Activated CD4-positive, alpha-beta T cell treated with anti-CD3 and anti-CD28 coated beads, Interleukin-2, amount 50 U/mL, for 16 hours (primary cell): Measurements from ENCODE around the gene WRNIP1.

Experiments
- DNase-seq: peaks from one replicate; pipeline ENCODE4 v3.0.0-alpha.2; 2020

Gene WRNIP1

DNA sequence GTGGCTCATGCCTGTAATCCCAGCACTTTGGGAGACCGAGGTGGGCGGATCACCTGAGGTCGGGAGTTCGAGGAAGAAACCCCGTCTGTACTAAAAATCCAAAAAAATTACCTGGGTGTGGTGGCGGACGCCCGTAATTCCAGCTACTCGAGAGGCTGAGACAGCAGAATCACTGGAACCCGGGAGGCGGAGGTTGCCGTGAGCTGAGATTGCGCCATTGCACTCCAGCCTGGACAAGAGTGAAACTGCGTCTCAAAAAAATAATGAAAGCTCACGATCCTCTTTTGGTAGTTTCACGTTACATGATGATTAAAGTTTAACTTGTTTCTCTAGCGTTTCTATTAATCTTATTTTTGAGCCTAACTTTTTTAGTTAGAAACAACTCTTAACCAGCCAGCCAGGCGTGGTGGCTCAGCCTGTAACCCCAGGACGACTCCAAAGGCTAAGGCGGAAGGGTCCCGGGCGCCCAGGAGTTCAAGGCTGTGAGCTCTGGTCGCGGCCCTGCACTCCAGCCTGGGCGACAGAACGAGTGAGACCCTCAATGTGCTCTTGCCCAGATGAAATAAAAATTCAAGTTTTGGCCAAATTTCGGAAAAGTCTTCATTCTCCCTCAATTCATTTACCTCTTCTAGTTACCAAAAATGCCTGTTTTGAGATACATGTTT lies 1.2 kb upstream of the WRNIP1 start:
- DNase-seq: no peak

DNA sequence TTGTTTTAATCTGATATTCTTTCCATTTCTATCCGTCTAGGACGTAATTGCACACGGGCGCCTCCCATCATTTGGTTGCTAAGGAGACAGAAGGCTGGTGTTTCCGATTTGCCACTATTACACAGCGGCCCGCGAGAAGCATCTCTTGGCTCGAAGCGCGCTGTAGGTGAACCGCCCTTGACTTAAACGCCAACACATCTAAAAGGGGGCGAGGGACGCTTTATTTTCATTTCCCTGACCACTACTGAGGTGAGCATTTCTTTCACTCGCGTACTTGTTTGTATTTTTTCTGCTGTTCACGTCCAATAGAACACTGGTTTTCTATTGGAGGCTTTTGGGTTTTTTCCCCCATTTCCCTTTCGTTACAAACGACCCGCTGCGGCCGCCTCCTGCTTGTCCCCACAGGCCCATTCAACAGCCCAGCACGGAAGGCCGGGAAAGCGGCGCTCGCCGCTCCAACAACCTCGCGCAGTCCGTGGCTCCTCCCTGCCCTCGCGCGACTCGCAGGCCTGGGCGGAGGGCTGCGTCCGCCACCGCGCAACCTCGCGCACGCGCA lies 505 bp upstream of the WRNIP1 start:
- DNase-seq: peak; percentile 65

DNA sequence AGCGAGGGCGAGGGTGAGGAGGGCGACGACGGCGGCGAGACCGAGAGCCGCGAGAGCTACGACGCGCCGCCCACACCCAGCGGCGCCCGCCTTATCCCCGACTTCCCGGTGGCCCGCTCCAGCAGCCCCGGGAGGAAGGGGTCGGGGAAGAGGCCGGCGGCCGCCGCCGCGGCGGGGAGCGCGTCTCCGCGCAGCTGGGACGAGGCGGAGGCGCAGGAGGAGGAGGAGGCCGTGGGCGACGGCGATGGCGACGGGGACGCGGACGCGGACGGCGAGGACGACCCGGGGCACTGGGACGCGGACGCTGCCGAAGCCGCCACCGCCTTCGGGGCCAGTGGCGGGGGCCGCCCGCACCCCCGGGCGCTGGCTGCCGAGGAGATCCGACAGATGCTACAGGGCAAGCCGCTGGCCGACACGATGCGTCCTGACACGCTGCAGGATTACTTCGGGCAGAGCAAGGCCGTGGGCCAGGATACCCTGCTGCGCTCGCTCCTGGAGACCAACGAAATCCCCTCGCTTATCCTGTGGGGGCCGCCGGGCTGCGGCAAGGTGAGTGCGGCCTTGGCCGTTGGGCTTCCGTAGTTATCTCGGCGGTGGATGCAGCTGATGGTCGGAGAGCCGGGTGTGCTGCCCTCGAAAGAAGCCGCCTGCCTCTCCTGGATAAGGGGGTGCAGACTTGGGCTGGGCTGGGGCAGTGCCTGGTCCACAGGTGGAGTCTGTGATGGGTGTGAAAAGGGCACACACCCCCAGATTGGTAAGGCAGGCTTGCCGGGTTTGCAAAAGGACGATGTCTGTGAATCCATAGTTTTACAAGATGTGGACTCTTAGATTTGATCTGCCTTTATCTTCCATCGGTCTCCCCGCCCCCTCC lies 938 bp downstream of the WRNIP1 start:
- DNase-seq: peak; percentile 33

DNA sequence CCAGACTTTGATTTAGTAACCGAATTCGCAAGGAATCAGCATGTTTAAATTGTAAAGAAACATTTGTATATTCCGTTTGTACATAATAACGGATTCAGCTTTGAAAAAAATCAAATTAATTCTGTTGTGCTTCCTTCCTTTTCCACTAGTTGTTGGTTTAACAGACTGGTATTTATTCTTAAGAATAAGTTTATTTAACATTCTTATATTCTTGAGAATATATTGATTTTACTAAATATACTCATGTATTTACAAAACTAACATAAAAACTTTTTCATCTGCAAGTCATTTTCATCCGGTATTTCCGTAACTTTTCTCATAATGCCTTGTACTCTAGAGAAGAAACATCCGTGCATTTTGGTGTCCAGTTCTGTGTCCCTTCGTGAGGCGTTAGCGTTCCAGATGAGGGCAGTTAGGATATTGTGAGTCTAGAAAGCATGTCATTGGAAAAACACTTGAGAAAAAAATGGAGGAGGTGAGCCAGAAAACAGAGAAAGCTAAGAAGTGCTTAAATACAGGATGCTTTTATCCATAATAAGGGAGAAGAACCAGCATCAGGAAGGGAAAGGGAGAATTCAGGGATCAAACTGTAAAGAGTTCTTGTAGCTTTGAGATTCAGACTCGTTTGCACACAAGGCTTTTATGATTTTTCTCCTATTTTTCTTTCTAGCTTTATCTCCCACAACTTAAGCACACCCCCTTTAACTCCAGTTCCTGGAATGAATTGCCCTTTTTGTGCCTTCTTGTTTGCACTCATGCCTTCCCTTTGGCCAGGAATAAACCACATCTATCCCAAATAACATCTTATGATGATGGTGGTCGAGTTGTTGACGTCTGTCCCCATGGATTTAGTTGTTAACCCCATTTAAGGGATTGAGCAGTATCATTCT lies 1.8 kb downstream of the WRNIP1 start:
- DNase-seq: no peak

DNA sequence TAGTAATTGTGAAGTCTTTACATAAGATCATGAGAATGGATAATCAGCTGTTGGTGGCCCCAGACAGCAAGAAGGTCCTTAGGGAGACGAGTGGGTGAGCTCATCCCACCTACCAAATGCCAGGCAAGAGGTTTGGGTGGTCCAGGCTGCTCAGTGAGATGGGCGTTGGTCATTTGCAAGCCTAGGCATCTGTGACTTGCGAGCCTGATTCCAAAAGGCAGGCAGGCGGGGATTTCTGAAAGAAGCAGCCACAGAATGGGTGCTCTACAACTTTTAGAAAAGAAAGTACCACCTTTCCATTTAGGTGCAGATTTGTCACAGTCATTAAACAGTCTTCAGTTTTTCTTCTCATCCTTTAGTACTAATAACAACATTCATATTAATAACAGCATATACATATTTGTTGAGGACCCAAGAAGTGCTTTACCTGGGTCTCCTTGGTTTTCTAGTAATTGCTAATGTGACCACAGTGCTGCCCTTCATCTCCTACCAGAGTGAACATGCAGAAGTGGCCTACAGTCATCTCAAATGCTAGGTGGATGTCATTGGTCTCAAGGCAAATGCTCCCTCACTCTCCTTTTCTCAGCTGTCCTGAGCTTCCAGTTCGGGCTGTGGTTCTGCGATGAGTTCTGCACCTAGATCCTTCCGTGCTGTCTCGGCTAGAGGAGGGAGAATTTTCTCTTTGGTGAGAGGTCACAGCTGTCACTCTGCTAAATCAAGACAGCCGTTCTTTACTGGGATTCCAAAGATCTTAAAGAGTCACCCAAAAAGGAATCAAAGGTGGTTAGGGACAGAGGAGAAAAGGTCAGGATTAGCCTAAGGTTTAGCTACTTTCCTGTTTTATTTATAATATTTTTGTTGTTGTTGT lies 2.7 kb downstream of the WRNIP1 start:
- peak; percentile 31 for DNase-seq

DNA sequence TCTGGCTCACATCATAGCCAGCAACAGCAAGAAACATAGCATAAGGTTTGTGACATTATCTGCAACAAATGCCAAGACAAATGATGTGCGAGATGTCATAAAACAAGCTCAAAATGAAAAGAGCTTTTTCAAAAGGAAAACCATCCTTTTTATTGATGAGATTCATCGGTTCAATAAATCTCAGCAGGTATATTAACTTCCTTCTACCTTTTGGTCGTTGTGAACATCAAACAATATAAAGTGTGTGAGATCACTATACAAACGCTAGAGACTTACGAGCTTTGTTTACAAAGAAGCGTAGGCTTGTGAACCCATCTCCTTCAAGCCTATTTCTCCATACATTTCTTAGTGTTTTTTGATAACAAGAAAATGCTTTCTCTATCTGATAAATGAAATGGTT lies 3.5 kb downstream of the WRNIP1 start:
- no peak for DNase-seq

DNA sequence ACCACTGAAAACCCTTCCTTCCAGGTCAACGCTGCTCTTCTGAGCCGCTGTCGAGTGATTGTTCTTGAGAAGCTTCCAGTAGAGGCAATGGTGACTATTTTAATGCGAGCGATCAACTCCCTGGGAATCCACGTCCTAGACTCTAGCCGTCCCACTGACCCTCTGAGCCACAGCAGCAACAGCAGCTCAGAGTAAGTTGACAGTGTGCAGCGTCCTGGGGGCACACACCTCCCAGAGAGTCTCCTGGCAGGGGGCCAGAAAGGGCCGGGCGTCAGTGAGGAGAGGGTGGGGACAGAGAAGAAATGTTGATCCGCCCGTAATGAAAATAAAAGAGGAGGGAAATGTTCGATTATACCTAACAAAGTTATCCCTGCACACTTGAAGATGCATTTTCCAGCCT lies 5.0 kb downstream of the WRNIP1 start:
- DNase-seq: no peak

DNA sequence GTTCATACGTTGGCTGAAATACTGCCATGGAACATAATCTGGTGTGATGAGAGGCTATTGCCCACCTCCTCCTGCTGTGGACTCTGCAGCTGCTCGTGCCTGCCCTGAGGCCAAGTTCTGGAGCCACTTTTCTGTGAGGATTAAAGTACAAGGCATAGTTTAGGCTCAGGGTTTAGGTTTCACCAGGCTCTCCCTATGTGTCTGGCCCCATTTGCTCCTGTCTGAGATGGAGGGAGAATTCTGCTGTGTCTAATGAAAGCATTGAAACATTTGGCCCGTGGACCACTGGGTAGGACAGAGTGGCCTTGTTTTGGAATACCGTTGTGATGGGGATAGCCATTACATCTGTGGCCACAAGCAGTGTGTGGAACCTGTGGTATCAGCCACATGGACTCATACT lies 5.9 kb downstream of the WRNIP1 start:
- DNase-seq: no peak

DNA sequence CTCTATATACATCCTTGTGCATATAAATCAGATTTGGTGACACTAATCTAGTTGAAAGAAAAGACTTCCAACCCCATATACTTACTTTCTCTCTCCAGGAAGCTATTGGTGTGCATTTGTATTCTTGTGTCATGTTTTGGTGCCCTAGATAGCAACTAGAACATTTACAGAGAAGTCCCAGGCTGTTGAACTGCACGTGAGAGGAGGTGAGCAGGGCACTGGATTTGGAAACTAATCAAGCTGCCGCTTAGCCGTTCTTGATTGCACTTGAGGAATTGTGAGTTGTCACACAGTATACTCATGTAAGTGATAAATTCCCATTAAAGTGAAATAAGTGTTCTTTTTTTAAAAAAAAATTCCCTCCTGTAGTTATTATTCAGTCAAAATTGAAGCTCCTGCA lies 7.6 kb downstream of the WRNIP1 start:
- no peak for DNase-seq

DNA sequence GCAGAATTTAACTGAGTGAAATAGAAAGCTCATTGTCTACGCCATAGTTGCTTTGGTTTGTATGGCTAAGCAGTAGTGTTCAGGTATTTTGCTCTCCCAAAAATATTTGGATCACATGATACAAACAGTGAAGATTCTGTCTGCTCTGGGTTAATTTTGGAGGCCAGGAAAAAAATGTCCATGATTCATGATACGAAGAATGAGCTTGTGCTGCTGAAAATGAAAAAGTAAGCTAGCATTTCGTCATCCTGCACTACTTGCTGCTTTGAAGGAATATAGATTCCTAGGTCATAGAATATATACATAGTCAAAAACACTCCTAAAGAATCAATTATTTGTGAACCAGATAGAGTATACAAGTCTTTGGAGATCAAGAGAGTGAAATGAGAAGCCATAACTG lies 8.3 kb downstream of the WRNIP1 start:
- DNase-seq: no peak

DNA sequence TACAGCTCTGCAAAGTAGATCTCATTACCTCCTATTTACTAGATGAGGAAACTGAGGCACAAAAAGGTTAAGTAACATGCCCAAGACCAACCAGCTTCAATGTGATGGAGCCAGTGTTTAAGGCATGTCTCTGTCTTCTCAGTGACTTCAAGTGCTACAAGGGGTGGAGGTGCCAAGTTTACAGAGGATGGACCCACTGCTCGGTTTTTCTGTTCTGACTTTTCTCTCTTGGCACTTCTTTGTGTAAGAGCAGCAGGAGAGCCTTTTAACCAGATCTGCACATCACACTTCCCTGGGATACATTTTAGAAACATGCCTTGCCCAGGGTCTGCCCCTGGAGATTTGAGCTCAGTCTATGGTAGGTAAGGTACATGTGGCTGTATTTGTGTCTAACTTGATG lies 9.8 kb downstream of the WRNIP1 start:
- DNase-seq: no peak

DNA sequence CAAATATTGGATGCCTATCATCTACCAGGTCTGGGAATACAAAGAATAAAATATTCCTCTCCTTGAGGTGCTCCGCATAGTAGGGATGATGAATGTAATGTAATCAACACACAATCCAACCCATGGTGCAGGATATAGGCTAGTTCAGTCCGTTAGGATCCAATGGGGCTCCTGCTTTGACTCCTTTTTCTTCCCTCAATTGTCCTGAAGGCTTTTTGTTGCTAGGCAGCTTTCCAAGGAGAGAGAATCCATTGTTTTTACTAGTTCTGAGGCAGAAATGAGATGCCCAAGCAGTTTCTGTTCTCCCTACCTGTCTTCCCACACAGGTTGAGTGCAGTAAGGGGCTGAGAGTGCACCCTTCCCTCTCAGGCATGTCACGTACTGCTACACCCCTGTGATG lies 12.1 kb downstream of the WRNIP1 start:
- DNase-seq: no peak

DNA sequence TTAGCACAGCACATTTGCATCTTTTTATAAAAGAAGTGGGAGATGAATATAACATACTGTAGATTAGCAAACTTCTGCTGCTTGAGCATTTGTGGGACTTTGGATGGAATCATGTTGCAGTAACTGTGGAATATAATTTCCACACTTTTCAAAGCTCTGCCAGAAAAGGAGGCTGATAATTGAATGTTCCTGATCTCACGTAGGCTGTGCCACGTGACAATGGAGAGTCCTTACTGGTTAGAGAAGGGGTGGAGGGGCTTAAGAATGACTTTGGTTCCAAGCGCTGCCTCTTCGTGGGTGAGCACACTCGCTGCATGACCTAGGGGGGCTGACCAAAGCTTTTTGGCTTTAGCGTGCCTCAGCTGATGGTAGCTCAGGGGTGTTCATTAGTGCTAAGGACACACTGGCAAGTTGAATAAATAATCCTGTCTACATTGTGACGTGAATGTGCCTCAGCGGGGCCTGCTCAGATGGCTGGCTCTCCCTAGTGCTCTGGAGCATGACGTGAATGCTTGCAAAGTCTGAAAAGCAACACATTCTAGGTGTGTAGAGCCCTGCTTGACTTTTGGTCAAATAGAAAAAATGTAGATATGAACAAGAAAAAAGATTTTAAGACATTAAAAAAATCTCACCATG lies 15.0 kb downstream of the WRNIP1 start:
- DNase-seq: no peak

DNA sequence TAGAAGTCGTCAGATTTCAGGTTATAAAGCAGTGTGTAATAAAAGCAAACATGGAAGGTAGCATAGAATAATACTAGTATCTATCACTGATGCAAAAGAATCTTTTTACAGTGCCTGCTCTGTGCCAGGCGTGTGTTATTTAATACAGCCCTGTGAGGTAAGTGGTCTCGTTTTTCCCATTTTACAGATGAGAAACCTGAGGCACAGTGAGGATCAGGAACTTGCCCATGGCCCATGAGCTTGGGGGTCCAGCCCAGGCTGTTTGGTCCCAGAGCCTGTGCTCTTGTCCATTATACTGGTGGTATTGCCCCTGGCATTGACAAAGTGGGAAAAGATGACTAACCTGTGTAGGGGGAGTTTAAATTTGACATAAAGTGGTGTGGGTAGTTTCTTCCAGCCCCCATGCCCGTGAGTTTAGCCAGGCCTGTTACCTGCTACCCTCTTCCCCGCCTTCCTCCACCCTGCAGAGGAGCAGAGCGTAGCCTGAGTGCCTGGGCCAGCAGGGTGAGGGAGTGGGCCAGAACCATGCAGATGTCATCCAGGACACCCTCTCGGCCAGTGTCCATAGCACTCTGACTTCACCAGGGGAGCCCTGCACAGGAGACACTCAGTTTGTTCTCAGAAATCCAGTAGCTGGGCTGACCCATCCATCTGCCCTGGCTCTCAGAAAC lies 16.6 kb downstream of the WRNIP1 start:
- no peak for DNase-seq

DNA sequence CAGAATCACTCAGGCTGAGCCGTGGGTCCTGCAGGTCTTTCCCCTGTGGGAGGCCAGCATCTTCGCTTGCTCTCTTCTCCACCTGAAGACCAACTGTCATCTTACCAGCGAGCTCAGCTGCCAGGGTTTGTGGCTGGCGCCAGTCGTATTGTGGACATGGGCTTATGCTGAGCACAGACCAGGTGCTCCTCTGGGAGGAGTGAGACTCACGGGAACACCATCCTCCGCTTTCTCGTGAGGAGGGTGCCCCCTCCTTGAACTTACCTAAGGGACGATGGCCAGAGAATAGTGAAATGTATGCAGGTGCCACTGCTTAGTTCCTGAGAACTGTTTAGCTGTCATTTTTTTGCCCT lies 17.1 kb downstream of the WRNIP1 start:
- DNase-seq: no peak

DNA sequence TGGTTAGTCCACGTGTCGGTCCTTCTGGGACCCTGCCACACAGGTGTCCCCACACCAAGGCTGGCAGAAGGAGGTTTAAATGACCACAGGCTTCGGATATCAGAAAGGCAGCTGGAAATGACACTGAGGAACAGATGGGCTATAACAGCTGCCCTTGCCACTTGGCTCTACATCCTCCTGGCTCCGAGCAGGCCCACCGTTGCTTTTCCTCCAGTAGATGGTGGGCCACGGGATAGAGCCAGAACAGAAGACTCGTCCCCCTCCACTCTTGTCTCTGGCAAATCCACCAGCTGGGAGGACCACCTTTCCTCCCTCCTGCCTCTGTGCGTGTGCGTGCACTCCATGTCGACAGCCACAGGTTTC lies 17.6 kb downstream of the WRNIP1 start:
- DNase-seq: no peak

DNA sequence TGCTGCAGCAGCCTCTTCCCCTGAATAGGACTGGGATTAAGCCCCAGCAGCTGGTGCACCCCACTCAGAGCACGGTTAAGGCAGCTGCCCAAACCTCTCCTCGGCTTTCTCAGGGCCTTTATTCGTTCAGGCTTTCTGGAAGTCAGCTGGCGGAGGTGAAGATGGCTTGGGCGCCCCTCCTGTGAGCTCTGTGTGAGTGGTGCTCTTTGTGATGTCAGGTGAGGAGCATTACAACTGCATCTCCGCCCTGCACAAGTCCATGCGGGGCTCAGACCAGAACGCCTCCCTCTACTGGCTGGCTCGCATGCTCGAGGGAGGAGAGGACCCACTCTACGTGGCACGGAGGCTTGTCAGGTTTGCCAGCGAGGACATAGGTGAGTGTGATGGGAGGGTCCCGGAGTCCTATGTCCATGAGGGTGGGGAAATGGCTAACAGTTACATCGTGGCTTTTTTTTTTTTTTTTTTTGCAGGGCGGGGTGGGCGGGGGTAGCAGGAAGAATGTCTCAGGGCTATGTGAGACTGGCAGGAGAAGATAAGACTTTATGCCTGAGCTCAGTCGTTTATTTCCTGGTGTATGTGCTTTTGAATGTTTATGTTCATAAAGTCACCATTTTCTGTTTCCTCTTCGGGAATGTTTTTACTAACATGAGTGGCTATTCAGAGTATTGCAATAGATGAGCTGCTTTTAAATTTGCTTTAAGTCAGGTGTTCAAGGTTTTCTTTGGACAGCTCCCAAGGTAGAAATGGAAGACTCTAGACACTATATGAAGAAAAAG lies 18.2 kb downstream of the WRNIP1 start:
- DNase-seq: no peak

DNA sequence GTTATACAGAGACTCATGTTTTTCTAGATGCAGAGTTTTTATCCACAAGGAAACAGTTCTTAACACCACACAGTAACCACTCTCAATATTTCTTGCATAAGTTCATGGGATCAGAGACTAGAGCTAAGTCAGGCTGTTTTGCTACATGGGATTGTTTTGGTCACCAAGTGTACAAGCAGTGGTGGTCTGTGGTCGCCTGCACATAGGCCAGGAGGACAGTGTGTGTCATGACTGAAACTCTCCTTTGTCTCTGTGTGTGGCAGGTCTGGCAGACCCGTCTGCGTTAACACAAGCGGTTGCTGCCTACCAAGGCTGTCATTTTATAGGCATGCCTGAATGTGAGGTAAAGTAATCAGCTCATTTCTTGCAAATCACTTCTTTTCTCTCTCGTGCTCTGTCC lies 18.9 kb downstream of the WRNIP1 start:
- DNase-seq: no peak

DNA sequence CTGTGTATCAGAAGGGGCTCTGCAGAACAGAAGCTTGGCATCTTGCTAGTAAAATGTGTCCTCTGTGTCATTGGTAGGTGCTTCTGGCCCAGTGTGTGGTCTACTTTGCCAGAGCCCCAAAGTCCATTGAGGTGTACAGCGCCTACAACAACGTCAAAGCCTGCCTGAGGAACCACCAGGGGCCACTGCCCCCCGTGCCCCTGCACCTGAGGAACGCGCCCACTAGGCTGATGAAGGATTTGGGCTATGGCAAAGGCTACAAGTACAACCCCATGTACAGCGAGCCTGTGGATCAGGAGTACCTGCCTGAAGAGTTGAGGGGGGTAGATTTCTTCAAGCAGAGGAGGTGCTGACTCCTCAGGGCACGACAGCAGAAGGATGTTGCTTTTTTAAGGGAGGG lies 19.7 kb downstream of the WRNIP1 start:
- DNase-seq: no peak

DNA sequence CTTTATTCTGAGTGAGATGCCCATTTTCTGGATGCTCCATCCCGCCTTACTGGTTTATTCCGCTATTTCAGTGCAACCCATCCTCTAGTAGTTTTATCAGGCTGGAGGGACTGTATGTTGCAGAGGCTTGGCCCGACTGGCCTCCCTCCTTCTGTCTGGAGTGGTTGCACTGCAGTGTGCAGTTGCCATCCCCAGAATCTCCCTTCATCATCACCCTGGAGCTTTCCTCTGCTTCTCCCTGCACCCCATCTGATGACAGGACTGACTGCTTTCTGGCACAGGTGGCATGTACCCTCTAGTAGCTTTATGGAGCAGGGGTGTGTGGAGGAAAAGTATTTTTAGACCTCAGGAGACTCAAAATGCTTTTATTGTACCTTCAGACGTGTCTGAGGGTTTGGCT lies 21.1 kb downstream of the WRNIP1 start:
- DNase-seq: no peak
